Osteocyte (in vitro differentiated cells): ENCODE measurements around the gene SPAG17. TPM values are rescaled to one million over a fixed set of nuclear protein-coding genes. Genes with fewer than 3 reads are reported as not detected.

Source experiments
- DNase-seq: peaks from one replicate; pipeline ENCODE4 v3.0.0; 2021; ENCODE audit warnings: mixed read lengths; ENCODE audit not compliant: unreplicated experiment; ENCODE audit errors: extremely low spot score
- H3K27ac Mint-ChIP-seq: one replicate; pipeline ENCODE4 v1.8.0; 2021; ENCODE audit warnings: mild to moderate bottlenecking, mixed read lengths; ENCODE audit not compliant: unreplicated experiment
- H3K27me3 Mint-ChIP-seq: one replicate; pipeline ENCODE4 v1.8.0; 2021; ENCODE audit warnings: mixed read lengths; ENCODE audit not compliant: unreplicated experiment
- H3K36me3 Mint-ChIP-seq: one replicate; pipeline ENCODE4 v1.8.0; 2021; ENCODE audit warnings: mixed read lengths; ENCODE audit not compliant: unreplicated experiment
- H3K4me1 Mint-ChIP-seq: one replicate; pipeline ENCODE4 v1.8.0; 2021; ENCODE audit warnings: mixed read lengths; ENCODE audit not compliant: unreplicated experiment
- H3K4me3 Mint-ChIP-seq: one replicate; pipeline ENCODE4 v1.8.0; 2021; ENCODE audit warnings: mild to moderate bottlenecking, moderate library complexity, mixed read lengths; ENCODE audit not compliant: unreplicated experiment
- H3K9me3 Mint-ChIP-seq: one replicate; pipeline ENCODE4 v1.8.0; 2021; ENCODE audit warnings: mixed read lengths; ENCODE audit not compliant: unreplicated experiment
- CTCF ChIP-seq: fragments of 200-600 bp; sonication (generic); IDR thresholded peaks from 2 replicates; pipeline ENCODE4 v1.5.0; 2021; ENCODE audit warnings: antibody characterized with exemption, mild to moderate bottlenecking, moderate library complexity
- total RNA-seq: library from RNA; stranded (reverse); gene quantifications from 2 replicates; pipeline ENCODE4 v1.2.1, GENCODE V29; 2021

The SPAG17 gene
- total RNA-seq, 1 donor from 2014 or later = not detected

GRCh38 chr1:118183586-118183985 is 1.4 kb downstream of the SPAG17 start:
- DNase-seq = no peak
- Mint-ChIP-seq H3K4me1 (peaks cover 9% of the 10 kb centered on the region), H3K27me3 (peaks cover 13% of the 10 kb centered on the region), H3K36me3 (no peaks in the 10 kb centered on the region), H3K27ac (no peak overlapping the region), H3K9me3 (no peaks in the 10 kb centered on the region), H3K4me3 (no peak overlapping the region)
- TF ChIP-seq CTCF = no peak

- H3K36me3 Mint-ChIP-seq = no peaks in the 10 kb centered on the region
- peaks cover 20% of the 10 kb centered on the region for H3K27me3 Mint-ChIP-seq
- no peak for TF ChIP-seq CTCF
- no peak overlapping the region for H3K27ac Mint-ChIP-seq
- DNase-seq = no peak
- H3K9me3 Mint-ChIP-seq = peaks cover 7% of the 10 kb centered on the region
- H3K4me3 Mint-ChIP-seq = no peak overlapping the region
- no peaks in the 10 kb centered on the region for H3K4me1 Mint-ChIP-seq
These were observed 7.0 kb downstream of the SPAG17 start for GRCh38 chr1:118177998-118178397.

GRCh38 chr1:118169016-118169415 is 16.0 kb downstream of the SPAG17 start:
- Mint-ChIP-seq H3K4me1 (no peaks in the 10 kb centered on the region), H3K9me3 (peaks cover 1% of the 10 kb centered on the region), H3K4me3 (no peak overlapping the region), H3K27me3 (peaks cover 19% of the 10 kb centered on the region), H3K36me3 (no peaks in the 10 kb centered on the region), H3K27ac (no peak overlapping the region)
- no peak for DNase-seq
- no peak for TF ChIP-seq CTCF

- DNase-seq = no peak
- H3K27me3 Mint-ChIP-seq = peaks cover 2% of the 10 kb centered on the region
- no peak overlapping the region for H3K27ac Mint-ChIP-seq
- no peaks in the 10 kb centered on the region for H3K36me3 Mint-ChIP-seq
- H3K4me3 Mint-ChIP-seq = no peak overlapping the region
- TF ChIP-seq CTCF = no peak
- H3K4me1 Mint-ChIP-seq = peaks cover 5% of the 10 kb centered on the region
- no peaks in the 10 kb centered on the region for H3K9me3 Mint-ChIP-seq
These were observed 24.2 kb downstream of the SPAG17 start for GRCh38 chr1:118160806-118161205.

GRCh38 chr1:118159569-118159968 is 25.5 kb downstream of the SPAG17 start:
- H3K4me1 Mint-ChIP-seq = peaks cover 5% of the 10 kb centered on the region
- no peak overlapping the region for H3K4me3 Mint-ChIP-seq
- no peaks in the 10 kb centered on the region for H3K9me3 Mint-ChIP-seq
- TF ChIP-seq CTCF = no peak
- no peak for DNase-seq
- no peaks in the 10 kb centered on the region for H3K36me3 Mint-ChIP-seq
- H3K27me3 Mint-ChIP-seq = peaks cover 2% of the 10 kb centered on the region
- H3K27ac Mint-ChIP-seq = no peak overlapping the region
